Fibroblast of mammary gland (primary cell): ENCODE results near the gene OTOGL.
"Not testable (repeated sequence)": the region's sequence is repeated elsewhere in the genome, so short reads cannot be mapped to it uniquely, and the experiment has no call there.

Source experiments
- DNase-seq: peaks from one replicate; pipeline ENCODE4 v3.0.0-alpha.2; 2010; ENCODE audit warnings: low read depth
- H3K4me3 ChIP-seq: 2 replicates; pipeline ENCODE4 v1.5.1; 2011; ENCODE audit warnings: low read depth, mild to moderate bottlenecking, low read length, moderate library complexity; ENCODE audit not compliant: control insufficient read depth
- CTCF ChIP-seq: conservative IDR thresholded peaks from 2 replicates; pipeline ENCODE4 v1.5.1; 2011; ENCODE audit warnings: low read depth, low read length, inconsistent platforms; ENCODE audit not compliant: control insufficient read depth, insufficient read depth

OTOGL gene

GRCh38 chr12:80233926-80234325 is 134.6 kb downstream of the OTOGL start:
- no peak overlapping the region for H3K4me3 ChIP-seq
- no peak for TF ChIP-seq CTCF
- no peak for DNase-seq

GRCh38 chr12:80234667-80235066 is 135.3 kb downstream of the OTOGL start:
- H3K4me3 ChIP-seq = no peak overlapping the region
- DNase-seq = no peak
- TF ChIP-seq CTCF = no peak

GRCh38 chr12:80235944-80236343 is 136.6 kb downstream of the OTOGL start:
- no peak for TF ChIP-seq CTCF
- DNase-seq = no peak
- H3K4me3 ChIP-seq = no peak overlapping the region

GRCh38 chr12:80239867-80240266 is 140.5 kb downstream of the OTOGL start:
- TF ChIP-seq CTCF = no peak
- DNase-seq = no peak
- no peak overlapping the region for H3K4me3 ChIP-seq

GRCh38 chr12:80241576-80242273 is 142.4 kb downstream of the OTOGL start:
- no peak overlapping the region for H3K4me3 ChIP-seq
- peak; percentile 9 for DNase-seq
- TF ChIP-seq CTCF = no peak

- DNase-seq = no peak
- TF ChIP-seq CTCF = no peak
- H3K4me3 ChIP-seq = no peak overlapping the region
These were observed 143.0 kb downstream of the OTOGL start for GRCh38 chr12:80242321-80242720.

GRCh38 chr12:80249581-80249980 is 150.2 kb downstream of the OTOGL start:
- not testable (repeated sequence) for DNase-seq, H3K4me3 ChIP-seq
